WERI-Rb-1 (cell line): ENCODE data around the gene CDH4.

ENCODE experiments used
- DNase-seq: peaks from one replicate; pipeline ENCODE4 v3.0.0-alpha.2; 2020
- H3K27ac ChIP-seq: fragments of 250-450 bp; sonication (Bioruptor Pico); 2 replicates; pipeline ENCODE4 v1.5.1; 2020; ENCODE audit warnings: mild to moderate bottlenecking, moderate library complexity
- H3K27me3 ChIP-seq: fragments of 250-450 bp; sonication (Bioruptor Pico); 2 replicates; pipeline ENCODE4 v1.5.1; 2021; ENCODE audit warnings: mild to moderate bottlenecking, low read depth, moderate library complexity; ENCODE audit not compliant: insufficient read depth, severe bottlenecking
- H3K36me3 ChIP-seq: fragments of 250-450 bp; sonication (Bioruptor Pico); 2 replicates; pipeline ENCODE4 v1.5.1; 2020; ENCODE audit warnings: mild to moderate bottlenecking, moderate library complexity
- H3K4me3 ChIP-seq: 2 replicates; pipeline ENCODE4 v1.5.1; 2011; ENCODE audit warnings: low read depth, mild to moderate bottlenecking, control low read depth, low read length
- H3K9me3 ChIP-seq: fragments of 250-450 bp; sonication (Bioruptor Pico); 2 replicates; pipeline ENCODE4 v1.5.1; 2021; ENCODE audit warnings: mild to moderate bottlenecking, moderate library complexity; ENCODE audit not compliant: severe bottlenecking
- TF ChIP-seq, protein P1 (sequence below): IDR thresholded peaks from 2 replicates; pipeline ENCODE4 v1.5.1; 2011; ENCODE audit warnings: low read depth, mild to moderate bottlenecking, control low read depth, inconsistent platforms, low read length

Gene CDH4

DNA sequence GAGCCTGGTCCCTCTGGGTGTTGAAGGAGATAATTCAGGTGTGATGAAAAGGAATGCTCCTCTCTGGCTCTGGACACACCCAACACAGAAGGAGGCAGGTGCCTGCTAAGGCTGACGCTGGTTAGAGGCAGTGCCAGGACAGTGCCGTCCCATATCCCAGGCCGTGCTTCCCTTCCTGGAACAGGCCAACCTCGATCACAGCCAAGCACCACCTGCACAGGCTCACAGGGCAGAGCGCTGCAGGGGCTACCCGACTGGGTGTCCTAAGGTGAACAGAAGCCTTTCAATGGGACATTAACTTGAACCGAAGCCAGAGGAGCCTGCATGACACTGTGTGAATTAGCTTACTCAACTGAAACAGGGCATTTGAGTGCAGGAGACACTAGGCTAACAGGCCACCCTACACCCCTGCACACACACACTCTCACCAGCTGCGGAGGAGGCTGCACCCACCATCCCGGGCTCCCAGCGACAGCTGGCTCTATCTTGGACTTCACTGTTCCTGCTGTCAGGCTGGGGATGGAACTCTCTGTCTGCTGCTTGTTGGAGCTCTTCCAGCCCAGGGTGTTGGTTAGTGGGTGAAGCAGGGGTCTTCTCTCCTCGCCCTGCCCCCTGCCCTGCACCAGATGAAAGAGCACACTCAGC is 466.4 kb downstream of the CDH4 start:
- no peaks in the 10 kb centered on the region for H3K36me3 ChIP-seq
- DNase-seq = no peak
- no peak overlapping the region for H3K27ac ChIP-seq
- H3K9me3 ChIP-seq = no peaks in the 10 kb centered on the region
- no peak overlapping the region for H3K4me3 ChIP-seq
- H3K27me3 ChIP-seq = peaks cover 90% of the 10 kb centered on the region
- TF ChIP-seq, protein P1, sequence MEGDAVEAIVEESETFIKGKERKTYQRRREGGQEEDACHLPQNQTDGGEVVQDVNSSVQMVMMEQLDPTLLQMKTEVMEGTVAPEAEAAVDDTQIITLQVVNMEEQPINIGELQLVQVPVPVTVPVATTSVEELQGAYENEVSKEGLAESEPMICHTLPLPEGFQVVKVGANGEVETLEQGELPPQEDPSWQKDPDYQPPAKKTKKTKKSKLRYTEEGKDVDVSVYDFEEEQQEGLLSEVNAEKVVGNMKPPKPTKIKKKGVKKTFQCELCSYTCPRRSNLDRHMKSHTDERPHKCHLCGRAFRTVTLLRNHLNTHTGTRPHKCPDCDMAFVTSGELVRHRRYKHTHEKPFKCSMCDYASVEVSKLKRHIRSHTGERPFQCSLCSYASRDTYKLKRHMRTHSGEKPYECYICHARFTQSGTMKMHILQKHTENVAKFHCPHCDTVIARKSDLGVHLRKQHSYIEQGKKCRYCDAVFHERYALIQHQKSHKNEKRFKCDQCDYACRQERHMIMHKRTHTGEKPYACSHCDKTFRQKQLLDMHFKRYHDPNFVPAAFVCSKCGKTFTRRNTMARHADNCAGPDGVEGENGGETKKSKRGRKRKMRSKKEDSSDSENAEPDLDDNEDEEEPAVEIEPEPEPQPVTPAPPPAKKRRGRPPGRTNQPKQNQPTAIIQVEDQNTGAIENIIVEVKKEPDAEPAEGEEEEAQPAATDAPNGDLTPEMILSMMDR = no peak

GRCh38 chr20:61719691-61720347 is 467.8 kb downstream of the CDH4 start:
- H3K27ac ChIP-seq = no peak overlapping the region
- H3K36me3 ChIP-seq = no peaks in the 10 kb centered on the region
- H3K27me3 ChIP-seq = peaks cover 85% of the 10 kb centered on the region

DNA sequence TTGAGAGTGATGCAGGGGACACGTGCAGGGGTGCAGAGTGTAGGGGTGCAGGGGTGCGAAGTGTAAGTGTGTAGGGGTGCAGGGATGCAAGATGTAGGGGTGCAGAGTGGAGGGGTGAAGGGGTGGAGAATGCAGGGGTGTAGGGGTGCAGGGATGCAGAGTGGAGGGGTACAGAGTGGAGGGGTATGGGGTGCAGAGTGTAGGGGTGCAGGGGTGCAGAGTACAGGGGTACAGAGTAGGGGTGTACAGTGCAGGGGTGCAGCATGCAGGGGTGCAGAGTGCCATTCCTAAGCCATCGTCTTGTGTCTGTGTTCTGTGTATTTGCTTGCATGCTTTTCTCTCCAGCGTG is 468.3 kb downstream of the CDH4 start:
- no peak overlapping the region for H3K4me3 ChIP-seq

More at GRCh38 chr20:61719691-61720347, 467.8 kb downstream of the CDH4 start:
- DNase-seq = no peak
- no peaks in the 10 kb centered on the region for H3K9me3 ChIP-seq
- TF ChIP-seq, protein P1 = no peak
- no peak overlapping the region for H3K4me3 ChIP-seq

GRCh38 chr20:61722146-61722678 is 470.2 kb downstream of the CDH4 start:
- Histone ChIP-seq H3K27ac (no peak overlapping the region), H3K36me3 (no peaks in the 10 kb centered on the region), H3K4me3 (no peak overlapping the region), H3K27me3 (peaks cover 84% of the 10 kb centered on the region), H3K9me3 (no peaks in the 10 kb centered on the region)
- TF ChIP-seq, protein P1 = no peak
- no peak for DNase-seq

More for the DNA sequence above, 468.3 kb downstream of the CDH4 start:
- DNase-seq = no peak
- no peak overlapping the region for H3K27ac ChIP-seq
- no peaks in the 10 kb centered on the region for H3K9me3 ChIP-seq
- H3K27me3 ChIP-seq = peaks cover 85% of the 10 kb centered on the region
- no peaks in the 10 kb centered on the region for H3K36me3 ChIP-seq
- TF ChIP-seq, protein P1 = no peak

DNA sequence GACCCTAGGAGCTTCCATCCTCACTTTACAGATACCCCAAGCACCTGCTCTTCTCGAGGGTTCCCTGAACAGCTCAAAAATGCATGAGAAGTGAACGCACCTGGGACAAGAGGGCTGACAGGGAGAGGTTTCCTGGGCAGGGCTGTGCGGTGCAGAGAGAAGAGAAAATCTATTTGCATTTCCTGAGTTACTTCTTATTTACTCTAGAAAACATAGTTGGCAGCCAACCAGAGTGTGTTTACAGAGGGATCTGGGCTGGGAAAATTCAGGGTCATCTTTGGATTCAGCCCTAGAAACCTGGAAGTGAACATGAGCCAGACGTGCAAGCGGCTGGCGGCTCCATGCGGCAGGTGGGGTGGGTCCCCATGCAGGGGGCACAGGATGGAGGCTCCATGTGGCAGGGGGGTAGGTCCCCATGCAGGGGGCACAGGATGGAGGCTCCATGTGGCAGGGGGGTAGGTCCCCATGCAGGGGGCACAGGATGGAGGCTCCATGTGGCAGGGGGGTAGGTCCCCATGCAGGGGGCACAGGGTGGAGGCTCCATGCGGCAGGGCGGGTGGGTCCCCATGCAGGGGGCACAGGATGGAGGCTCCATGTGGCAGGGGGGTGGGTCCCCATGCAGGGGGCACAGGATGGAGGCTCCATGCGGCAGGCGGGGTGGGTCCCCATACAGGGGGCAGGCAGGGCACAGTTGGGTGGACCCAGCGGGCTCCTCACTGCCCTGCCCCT is 471.6 kb downstream of the CDH4 start:
- TF ChIP-seq, protein P1 = no peak
- peaks cover 84% of the 10 kb centered on the region for H3K27me3 ChIP-seq
- H3K4me3 ChIP-seq = no peak overlapping the region
- DNase-seq = no peak
- no peaks in the 10 kb centered on the region for H3K9me3 ChIP-seq
- no peaks in the 10 kb centered on the region for H3K36me3 ChIP-seq
- H3K27ac ChIP-seq = no peak overlapping the region
